ENCODE data around the gene HUS1B. TPM values are rescaled to one million over a fixed set of nuclear protein-coding genes. Genes with fewer than 3 reads are reported as not detected.

Gene HUS1B
- total and polyA plus RNA-seq, 2 of the 8 experiments (the other 6 are each of a cell fraction or from before 2014, with no cell fraction given) = 0.48 to 1.1 TPM

- TF ChIP-seq ATF2 (IDR thresholded peaks at IDR 0.05; ENCODE audit: low read length) (no peak), BCL11A (IDR thresholded peaks at IDR 0.05; ENCODE audit: low read depth in 2 of 2, low read length in 2 of 2) (no peak)
Observed at GRCh38 chr6:706146-706545, 49.2 kb upstream of the HUS1B start (continued).
